Activated gamma-delta T cell treated with Interleukin-2 at 50 U/mL for 16 hours (primary cell): ENCODE measurements around the gene PACRGL.
"Not testable (repeated sequence)": the region's sequence is repeated elsewhere in the genome, so short reads cannot be mapped to it uniquely, and the experiment has no call there.

Experiments used
- DNase-seq: peaks from one replicate; pipeline ENCODE4 v3.0.0-alpha.2; 2020

PACRGL gene

DNA sequence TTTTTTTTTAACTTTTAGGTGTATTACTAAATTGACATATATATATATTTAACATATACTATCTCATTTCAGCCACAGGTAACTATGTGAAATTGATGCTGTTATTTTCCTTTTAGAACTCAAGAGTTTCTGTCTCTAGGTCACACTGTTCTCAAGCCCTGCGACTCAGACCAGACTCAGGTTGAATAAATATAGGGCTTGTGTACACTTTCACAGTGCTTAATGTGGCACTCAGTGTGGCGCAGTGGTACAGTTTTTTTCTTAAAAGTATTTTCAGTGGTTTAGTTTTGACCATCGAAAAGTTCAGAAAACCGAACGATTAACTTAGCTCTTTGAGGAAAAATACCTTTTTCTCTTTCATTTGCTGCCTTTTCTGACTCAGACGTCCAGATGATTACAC is 24.7 kb downstream of the PACRGL start:
- no peak for DNase-seq

DNA sequence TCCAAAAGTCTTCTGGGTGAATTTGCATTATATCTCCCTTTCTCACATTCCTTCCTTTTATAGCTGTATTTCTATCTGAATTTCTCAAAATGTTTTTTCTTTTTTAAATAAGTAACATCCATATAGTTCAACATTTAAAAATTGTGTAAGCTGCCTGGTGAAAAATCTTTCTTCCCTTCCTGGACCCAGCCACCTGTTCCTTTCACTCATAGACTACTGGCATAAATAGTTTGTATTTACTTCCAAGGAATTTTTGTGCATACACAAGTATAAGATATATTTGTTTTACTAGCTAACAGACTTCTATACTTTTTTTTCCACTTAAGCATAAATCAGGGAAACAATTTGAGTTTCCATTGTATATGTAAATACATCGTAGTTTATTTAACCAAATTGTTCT is 35.7 kb downstream of the PACRGL start:
- no peak for DNase-seq

- DNase-seq: not testable (repeated sequence)
Measured at GRCh38 chr4:20746000-20746399, 45.7 kb downstream of the PACRGL start.

GRCh38 chr4:20752641-20753040 is 52.4 kb downstream of the PACRGL start:
- DNase-seq: no peak

DNA sequence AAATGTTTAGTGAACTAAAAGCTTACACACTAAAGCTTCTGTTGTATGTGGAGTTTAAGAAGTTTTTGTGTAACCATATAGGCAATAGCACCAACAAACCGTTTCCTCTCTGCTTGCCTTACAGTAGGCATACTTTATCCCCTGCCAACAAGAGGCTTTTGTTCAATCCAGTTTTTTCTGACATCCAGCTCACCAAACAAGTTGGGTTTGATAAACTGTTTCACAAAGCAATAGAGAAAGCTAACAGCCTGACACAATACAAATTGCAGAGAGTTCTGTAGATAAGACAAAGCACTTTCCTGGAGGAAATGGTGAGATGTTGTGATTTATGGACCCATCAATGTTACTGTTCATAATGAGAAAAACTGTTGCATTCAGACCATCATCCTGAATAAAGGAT is 53.8 kb downstream of the PACRGL start:
- no peak for DNase-seq

DNA sequence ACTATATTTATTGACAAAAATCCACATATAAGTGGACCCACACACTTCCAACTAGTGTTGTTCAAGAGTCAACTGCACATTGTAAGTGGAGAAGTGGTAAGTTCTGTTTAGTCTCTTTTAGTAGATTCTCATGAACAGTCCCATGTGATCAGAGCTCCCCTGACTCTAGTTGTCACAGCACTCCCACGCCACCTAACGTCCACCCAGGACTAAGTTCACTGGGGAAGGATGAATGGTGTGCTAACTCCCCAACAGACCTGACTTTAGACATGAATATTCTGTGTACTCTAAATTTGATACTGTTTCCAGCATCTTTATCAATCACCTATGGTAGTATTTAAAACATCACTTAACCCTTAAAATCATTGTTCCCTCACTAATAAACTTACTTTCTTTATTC is 59.8 kb downstream of the PACRGL start:
- no peak for DNase-seq

DNA sequence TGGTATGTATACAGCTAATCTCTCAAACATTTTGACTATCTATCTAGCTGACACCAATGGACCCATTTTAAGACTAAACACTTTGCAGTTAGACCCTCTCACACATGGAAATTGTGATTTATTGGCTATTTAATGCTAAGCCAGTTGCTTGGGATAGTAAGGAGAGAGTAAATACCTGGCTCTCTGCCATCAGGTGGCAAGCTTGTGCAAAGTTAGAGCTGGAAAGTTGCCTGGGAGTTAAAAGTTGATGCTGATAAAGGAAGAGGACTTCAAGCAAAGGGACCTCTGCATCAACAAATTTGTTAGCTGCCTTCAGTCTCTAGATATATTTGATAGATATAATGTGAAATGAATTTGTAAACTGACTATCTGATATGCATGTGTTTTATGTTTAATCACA is 61.1 kb downstream of the PACRGL start:
- no peak for DNase-seq

- no peak for DNase-seq
Measured at GRCh38 chr4:20761826-20762225, 61.6 kb downstream of the PACRGL start.

GRCh38 chr4:20764366-20764992 is 64.2 kb downstream of the PACRGL start:
- no peak for DNase-seq

DNA sequence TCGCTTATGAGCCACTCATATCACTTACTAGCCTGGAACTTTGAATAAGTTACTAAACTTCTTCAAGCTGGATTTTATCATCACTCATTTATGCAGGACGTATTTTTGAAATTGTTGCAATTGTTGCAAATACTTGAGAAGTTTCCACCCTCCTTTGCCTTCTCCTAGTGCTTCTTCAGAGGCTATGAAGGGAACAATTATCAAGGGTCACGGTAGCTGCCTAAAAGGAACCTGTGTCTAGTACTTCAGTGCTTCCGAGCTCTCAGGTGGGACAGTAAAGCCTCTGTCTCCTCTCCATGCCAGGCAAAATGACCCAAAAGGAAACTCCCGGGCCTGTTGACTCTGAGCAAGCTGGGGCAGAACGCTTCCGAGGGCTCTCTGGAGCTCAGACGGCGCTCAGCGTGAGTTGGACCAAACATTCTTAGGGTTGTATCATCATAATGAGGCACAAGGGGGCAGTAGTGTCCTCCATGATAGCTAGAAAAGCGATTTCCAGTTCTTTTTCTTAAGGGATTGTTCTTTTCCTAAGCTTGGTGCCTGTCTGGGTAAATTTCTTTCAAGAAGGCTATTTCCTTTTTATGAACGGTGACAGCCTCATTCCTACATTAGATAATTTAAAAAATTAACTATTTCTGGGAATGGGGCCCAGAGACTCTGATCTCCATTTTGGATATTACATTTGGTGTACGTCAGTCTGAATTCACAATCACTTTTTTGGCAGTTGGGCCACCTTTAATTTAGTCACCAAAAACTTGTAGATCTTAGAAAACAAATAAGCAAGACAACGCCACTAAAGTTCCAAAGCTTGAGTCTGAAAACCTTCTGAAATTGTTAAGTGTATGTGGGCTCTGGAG is 73.1 kb downstream of the PACRGL start:
- DNase-seq: no peak

GRCh38 chr4:20778896-20779295 is 78.6 kb downstream of the PACRGL start:
- no peak for DNase-seq

- DNase-seq: not testable (repeated sequence)
Measured at GRCh38 chr4:20783134-20783533, 82.9 kb downstream of the PACRGL start.

- DNase-seq: no peak
Measured at GRCh38 chr4:20787940-20788665, 87.8 kb downstream of the PACRGL start.
